HG02943 (cell line): ENCODE measurements around the gene PPM1L.

ENCODE experiments used
- ATAC-seq: cut with Tn5 transposase; IDR thresholded peaks from one replicate; pipeline ENCODE4 v1.9.1; 2021; ENCODE audit warnings: mild to moderate bottlenecking, low read depth, moderate library complexity; ENCODE audit not compliant: unreplicated experiment

Gene PPM1L

DNA sequence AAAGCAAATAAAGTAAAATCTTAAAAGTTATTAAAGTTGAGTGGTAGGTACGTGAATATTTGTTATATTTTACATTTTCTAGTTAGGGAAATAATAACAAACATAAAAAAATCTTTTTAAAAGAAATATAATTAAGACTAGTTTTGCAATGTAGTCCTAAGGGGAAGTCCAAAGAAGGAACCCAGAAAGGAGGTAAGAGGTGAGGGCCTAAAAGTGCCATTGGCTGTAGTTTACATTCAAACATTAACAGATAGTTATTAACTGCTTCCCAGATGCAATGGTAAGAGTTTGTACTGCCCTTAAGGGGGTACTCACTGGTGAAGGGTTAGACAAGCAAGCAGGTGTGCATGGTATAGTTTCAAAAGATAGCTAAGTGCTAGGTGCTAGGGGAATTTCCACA lies 269.9 kb downstream of the PPM1L start:
- ATAC-seq, result no peak

GRCh38 chr3:161026612-161027510 lies 270.8 kb downstream of the PPM1L start:
- no peak for ATAC-seq

DNA sequence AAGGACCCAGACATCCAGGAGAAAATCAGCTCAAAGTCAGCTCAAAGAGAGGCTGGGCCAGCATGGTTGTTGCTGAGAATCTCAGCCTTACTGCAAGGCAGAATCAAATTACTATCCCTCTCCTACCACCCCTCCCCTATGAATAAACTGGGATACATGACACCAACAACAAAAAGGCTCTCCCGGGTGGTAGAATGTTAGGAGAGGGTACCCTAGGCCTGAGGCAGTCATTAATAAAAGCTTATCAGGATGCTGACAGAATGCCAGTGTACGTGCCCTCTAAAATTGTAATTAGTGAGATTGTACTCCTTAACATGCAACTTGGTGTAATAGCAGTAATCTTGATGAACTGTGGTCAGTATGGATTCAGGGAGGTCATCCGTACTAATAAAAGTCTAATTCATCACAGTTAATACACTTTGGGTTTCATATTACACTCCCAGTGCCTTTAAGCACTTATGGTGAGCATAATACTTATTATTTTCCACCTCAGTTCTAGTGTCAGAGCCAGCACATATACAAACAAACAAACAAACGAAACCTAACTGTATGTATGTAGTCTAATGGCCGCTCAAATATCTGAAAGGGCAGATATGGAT lies 272.6 kb downstream of the PPM1L start:
- ATAC-seq, result no peak

GRCh38 chr3:161031134-161031533 lies 275.1 kb downstream of the PPM1L start:
- no peak for ATAC-seq

- ATAC-seq, result peak; percentile 77
Observed at GRCh38 chr3:161034913-161035550, 279.0 kb downstream of the PPM1L start.

- ATAC-seq, result no peak
Observed at GRCh38 chr3:161035711-161036110, 279.7 kb downstream of the PPM1L start.

GRCh38 chr3:161038725-161039124 lies 282.7 kb downstream of the PPM1L start:
- ATAC-seq, result no peak

- ATAC-seq, result peak; percentile 48
Observed at GRCh38 chr3:161042023-161042501, 286.0 kb downstream of the PPM1L start.

- peak; percentile 70 for ATAC-seq
Observed at GRCh38 chr3:161043336-161044035, 287.5 kb downstream of the PPM1L start.

GRCh38 chr3:161049683-161050248 lies 293.7 kb downstream of the PPM1L start:
- ATAC-seq, result no peak

DNA sequence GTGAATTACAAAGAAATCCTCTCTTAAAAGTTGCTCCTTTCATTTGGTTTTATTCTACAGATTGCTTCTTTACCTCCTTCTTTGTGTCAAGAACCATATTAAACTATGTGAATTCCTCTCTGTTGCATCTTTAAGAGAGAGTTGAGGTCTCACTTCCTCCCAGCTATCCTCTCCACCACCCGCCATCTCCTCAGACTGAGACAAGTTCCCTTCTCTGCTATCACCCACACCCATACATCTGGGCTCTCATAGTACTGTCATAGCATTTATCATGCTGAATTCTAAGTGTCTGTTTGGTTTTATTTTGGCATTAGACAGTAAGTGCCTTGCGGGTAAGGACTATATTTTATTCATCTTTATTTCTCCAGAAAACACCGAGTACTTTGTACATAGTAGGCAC lies 294.9 kb downstream of the PPM1L start:
- ATAC-seq, result no peak

DNA sequence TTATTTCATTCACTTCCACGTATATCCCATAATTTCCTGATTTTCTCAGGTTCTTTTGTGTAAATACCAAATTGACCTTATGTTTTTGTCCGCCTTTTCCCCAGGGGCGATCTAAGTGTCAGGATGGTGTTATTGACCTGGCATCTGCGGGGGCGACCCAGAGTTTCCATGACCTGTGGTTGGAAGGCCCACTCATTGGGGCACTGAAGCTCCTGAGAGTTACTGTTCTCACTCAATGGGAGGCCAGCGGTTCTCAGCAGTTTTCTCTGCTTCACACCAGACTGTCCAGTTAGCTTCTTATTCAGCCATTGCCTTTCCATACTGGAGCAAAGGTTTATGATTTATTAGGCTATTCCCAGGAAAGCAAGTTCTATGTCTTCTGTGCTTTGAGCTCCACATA lies 295.8 kb downstream of the PPM1L start:
- no peak for ATAC-seq

- ATAC-seq, result no peak
Observed at GRCh38 chr3:161054860-161055604, 299.0 kb downstream of the PPM1L start.

DNA sequence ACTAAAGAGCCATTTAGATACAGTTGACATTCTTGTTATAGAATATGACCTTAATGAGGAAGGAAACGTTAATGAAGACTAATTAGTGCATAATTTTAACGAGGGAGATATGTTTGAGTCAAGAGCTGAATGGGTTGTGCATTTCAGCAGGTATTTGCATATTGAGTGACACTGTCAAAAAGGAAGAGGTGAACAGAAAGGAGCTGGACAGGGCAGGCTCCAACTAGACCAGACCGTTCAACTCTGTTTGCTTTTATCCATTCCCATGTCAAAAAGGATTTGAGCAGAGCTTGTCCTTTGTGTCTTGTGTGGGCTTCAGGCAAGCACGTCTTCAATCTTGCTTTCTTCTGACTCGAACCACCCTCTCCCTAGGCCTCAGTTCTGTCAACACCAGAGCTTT lies 308.4 kb downstream of the PPM1L start:
- no peak for ATAC-seq

GRCh38 chr3:161066930-161067329 lies 310.9 kb downstream of the PPM1L start:
- no peak for ATAC-seq

DNA sequence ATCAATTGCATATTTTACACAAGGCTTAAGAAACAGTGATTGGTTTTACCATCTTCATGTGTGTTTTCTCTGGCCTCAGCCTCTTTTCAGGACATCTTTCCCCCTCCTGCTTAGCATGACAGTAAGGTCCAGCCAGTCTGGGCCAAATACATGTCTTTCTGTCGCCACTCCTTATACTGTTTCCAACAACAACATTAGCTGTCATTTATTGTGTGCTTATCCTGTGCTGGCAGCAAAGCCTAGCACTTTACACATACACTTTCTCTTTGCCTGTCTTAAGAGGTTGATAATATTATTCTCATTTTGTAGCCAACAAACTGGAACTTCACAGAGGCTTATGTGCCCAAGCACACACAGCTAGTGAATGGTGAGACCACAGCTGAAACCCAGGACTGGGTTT lies 311.3 kb downstream of the PPM1L start:
- no peak for ATAC-seq

- peak; percentile 96 for ATAC-seq
Observed at GRCh38 chr3:161069511-161070251, 313.6 kb downstream of the PPM1L start.

- no peak for ATAC-seq
Observed at GRCh38 chr3:161070252-161070930, 314.4 kb downstream of the PPM1L start.
